ENCODE measurements around the gene ING3. TPM values are rescaled to one million over a fixed set of nuclear protein-coding genes. Genes with fewer than 3 reads are reported as not detected.

ING3 gene
- total RNA-seq, 4 donors from 2014 or later = 5.8 to 9.9 (median 6.7) TPM

DNA sequence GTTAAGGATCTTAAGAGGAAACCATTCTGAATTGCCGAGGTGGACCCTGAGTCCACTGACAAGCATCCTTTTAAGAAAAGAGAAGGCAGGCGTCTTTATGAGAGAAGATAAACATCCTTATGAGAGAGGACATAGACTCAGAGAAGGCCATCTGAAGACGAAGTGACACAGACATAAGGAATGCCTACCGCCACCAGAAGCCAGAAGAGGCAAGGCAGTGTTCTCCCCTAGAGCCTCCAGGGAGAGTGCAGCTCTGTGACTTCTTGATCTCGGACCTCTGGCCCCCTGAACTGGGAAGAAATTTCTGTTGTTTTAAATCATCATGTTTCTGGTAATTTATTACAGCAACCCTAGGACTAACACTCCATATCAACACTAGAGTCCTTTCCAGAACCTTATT, 25.2 kb upstream of the ING3 start:
- DNase-seq (no peak), ATAC-seq (no peak)
- intact Hi-C loops (cut with DNase I; ENCODE audit: low total_unique reads) = no loop called here
- in situ Hi-C loops (cut with MboI; ENCODE audit: low sequenced_read_pairs in 4 of 4) = loop anchor here in 2 of 4 donors (25.0 kb wide), 1 partner anchor 113 kb away; no protein-coding TSS in a partner anchor
- H3K4me3 ChIP-seq = no peak overlapping the region
- TF ChIP-seq, protein P1, sequence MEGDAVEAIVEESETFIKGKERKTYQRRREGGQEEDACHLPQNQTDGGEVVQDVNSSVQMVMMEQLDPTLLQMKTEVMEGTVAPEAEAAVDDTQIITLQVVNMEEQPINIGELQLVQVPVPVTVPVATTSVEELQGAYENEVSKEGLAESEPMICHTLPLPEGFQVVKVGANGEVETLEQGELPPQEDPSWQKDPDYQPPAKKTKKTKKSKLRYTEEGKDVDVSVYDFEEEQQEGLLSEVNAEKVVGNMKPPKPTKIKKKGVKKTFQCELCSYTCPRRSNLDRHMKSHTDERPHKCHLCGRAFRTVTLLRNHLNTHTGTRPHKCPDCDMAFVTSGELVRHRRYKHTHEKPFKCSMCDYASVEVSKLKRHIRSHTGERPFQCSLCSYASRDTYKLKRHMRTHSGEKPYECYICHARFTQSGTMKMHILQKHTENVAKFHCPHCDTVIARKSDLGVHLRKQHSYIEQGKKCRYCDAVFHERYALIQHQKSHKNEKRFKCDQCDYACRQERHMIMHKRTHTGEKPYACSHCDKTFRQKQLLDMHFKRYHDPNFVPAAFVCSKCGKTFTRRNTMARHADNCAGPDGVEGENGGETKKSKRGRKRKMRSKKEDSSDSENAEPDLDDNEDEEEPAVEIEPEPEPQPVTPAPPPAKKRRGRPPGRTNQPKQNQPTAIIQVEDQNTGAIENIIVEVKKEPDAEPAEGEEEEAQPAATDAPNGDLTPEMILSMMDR (IDR thresholded peaks at IDR 0.05 in 4 of 5, conservative IDR thresholded peaks at IDR 0.05 in 1 of 5) = no peak
- no peak for TF ChIP-seq POLR2A (IDR thresholded peaks at IDR 0.05)
- no peaks in the 10 kb centered on the region for H3K27me3 ChIP-seq
- no peaks in the 10 kb centered on the region for H3K9me3 ChIP-seq
- no peaks in the 10 kb centered on the region for H3K4me1 ChIP-seq
- H3K36me3 ChIP-seq = no peaks in the 10 kb centered on the region
- H3K27ac ChIP-seq = no peak overlapping the region

DNA sequence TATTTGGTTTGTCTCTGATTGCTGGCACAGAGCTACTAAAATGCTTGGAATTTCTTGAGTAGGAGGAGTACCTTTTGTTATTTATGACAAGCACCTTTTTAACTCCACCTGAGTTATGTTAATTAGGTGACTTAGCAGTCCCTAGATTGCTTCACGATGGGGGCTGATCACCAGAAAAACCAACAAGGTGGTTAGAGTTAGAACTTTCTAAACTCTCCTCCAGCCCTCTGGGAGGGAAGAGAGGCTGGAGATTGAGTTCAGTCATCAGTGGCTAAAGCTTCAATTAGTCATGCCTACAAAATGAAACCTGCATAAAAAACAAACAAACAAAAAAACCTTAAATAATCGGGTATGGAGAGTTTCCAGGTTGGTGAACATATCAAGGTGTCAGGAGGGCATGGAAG, 23.6 kb upstream of the ING3 start:
- Histone ChIP-seq H3K4me1 (no peaks in the 10 kb centered on the region), H3K27me3 (no peaks in the 10 kb centered on the region), H3K9me3 (no peaks in the 10 kb centered on the region), H3K27ac (no peak overlapping the region), H3K36me3 (no peaks in the 10 kb centered on the region), H3K4me3 (no peak overlapping the region)
- TF ChIP-seq, protein P1 (IDR thresholded peaks at IDR 0.05 in 4 of 5, conservative IDR thresholded peaks at IDR 0.05 in 1 of 5) = no peak
- no peak for TF ChIP-seq POLR2A (IDR thresholded peaks at IDR 0.05)
- in situ Hi-C loops (cut with MboI; ENCODE audit: low sequenced_read_pairs in 4 of 4) (loop anchor here in 2 of 4 donors (25.0 kb wide), 1 partner anchor 115 kb away; no protein-coding TSS in a partner anchor), intact Hi-C loops (cut with DNase I; ENCODE audit: low total_unique reads) (no loop called here)
- ATAC-seq (no peak), DNase-seq (no peak)

DNA sequence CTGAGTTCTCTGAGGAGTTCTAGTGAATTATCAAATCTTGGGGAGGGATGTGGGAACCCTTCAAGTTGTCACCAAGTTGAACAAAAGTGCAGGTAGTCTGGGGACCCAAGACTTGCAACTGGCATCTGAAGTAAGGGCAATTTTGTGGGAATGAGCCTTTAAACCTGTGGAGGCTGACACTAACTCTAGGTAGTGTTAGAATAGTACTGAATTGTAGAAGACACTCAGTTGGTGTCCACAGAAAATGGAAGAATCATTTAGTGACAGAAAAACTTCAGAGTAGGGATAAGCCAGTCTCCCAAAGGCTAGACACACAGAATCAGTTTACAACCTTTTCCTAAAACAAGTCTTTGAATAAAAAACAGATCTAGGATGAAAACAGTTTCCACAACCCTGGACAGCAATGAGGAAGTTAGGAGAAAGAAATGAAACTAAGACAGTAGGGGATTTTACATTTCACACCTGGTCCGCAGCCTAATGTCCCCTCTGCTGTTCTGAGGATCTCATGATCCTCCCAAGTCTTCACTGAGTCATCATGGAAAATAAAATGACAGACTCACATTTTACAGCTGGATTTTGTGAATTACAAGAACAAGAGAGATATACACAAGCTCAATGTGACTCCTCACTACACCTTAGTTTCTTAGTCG, 23.0 kb upstream of the ING3 start:
- no peak overlapping the region for H3K4me3 ChIP-seq
- intact Hi-C loops (cut with DNase I; ENCODE audit: low total_unique reads) (no loop called here), in situ Hi-C loops (cut with MboI; ENCODE audit: low sequenced_read_pairs in 4 of 4) (loop anchor here in 2 of 4 donors (25.0 kb wide), 1 partner anchor 115 kb away; no protein-coding TSS in a partner anchor)
- no peaks in the 10 kb centered on the region for H3K36me3 ChIP-seq
- H3K27me3 ChIP-seq = no peaks in the 10 kb centered on the region
- DNase-seq = no peak
- no peaks in the 10 kb centered on the region for H3K9me3 ChIP-seq
- no peak for ATAC-seq
- no peak overlapping the region for H3K27ac ChIP-seq
- no peak for TF ChIP-seq POLR2A (IDR thresholded peaks at IDR 0.05)
- TF ChIP-seq, protein P1 (IDR thresholded peaks at IDR 0.05 in 4 of 5, conservative IDR thresholded peaks at IDR 0.05 in 1 of 5) = no peak
- no peaks in the 10 kb centered on the region for H3K4me1 ChIP-seq

DNA sequence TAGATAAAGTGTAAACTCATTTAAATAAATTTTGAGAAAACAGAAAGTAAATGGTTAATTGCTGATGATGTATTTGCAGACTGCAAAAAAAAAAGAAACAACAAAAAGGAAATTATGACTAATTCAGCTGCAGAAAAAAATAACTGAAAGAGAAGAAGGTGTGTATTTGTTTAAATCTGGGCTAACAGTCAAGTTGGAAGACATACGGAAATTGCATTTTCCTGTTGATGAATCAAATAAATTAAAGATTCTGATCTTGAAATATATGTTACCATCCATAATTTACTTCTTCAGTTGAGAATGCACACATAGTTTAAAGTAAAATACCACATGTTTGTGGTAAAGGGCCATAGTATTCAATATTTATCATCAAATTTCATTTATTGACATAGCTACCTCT, 19.3 kb upstream of the ING3 start:
- Histone ChIP-seq H3K27me3 (no peaks in the 10 kb centered on the region), H3K4me3 (no peak overlapping the region), H3K4me1 (no peaks in the 10 kb centered on the region), H3K27ac (no peak overlapping the region), H3K36me3 (no peaks in the 10 kb centered on the region), H3K9me3 (no peaks in the 10 kb centered on the region)
- ATAC-seq (no peak), DNase-seq (no peak)
- in situ Hi-C loops (cut with MboI; ENCODE audit: low sequenced_read_pairs in 4 of 4) (loop anchor here in 3 of 4 donors (10.0 to 25.0 kb wide), 2 partner anchors 119 to 126 kb away; no protein-coding TSS in a partner anchor), intact Hi-C loops (cut with DNase I; ENCODE audit: low total_unique reads) (no loop called here)
- TF ChIP-seq, protein P1 (IDR thresholded peaks at IDR 0.05 in 4 of 5, conservative IDR thresholded peaks at IDR 0.05 in 1 of 5) = no peak

All from gastrocnemius medialis (tissue), 4 donors.